Esophagus (tissue), 2 donors: ENCODE results near the gene MFSD6. TPM values are rescaled to one million over a fixed set of nuclear protein-coding genes. Genes with fewer than 3 reads are reported as not detected.

Source experiments
- H3K27ac ChIP-seq, 2 donors: one replicate each; pipeline ENCODE4 v1.5.1; 2013; ENCODE audit warnings: low read depth in 2 of 2, mild to moderate bottlenecking in 2 of 2, inconsistent platforms in 1 of 2, low read length in 1 of 2, moderate library complexity in 1 of 2
- H3K27me3 ChIP-seq, 2 donors: one replicate each; pipeline ENCODE4 v1.6.1; 2013; ENCODE audit warnings: low read length in 2 of 2, control low read depth in 1 of 2, mild to moderate bottlenecking in 1 of 2; ENCODE audit not compliant: insufficient read depth in 2 of 2, control insufficient read depth in 1 of 2
- H3K36me3 ChIP-seq, 2 donors: one replicate each; pipeline ENCODE4 v1.6.1; 2013; ENCODE audit warnings: low read length in 1 of 2; ENCODE audit not compliant: control insufficient read depth in 2 of 2, insufficient read depth in 2 of 2
- H3K4me1 ChIP-seq, 2 donors: one replicate each; pipeline ENCODE4 v1.6.1; 2013; ENCODE audit warnings: low read length in 1 of 2; ENCODE audit not compliant: control insufficient read depth in 2 of 2, insufficient read depth in 2 of 2
- H3K4me3 ChIP-seq, 2 donors: one replicate each; pipeline ENCODE4 v1.5.1; 2013; ENCODE audit warnings: low read length in 2 of 2, mild to moderate bottlenecking in 2 of 2, low read depth in 1 of 2, moderate library complexity in 1 of 2
- H3K9me3 ChIP-seq, 2 donors: one replicate each; pipeline ENCODE4 v1.6.1; 2013; ENCODE audit warnings: mild to moderate bottlenecking in 2 of 2, low read depth in 1 of 2, low read length in 1 of 2, moderate library complexity in 1 of 2; ENCODE audit not compliant: control insufficient read depth in 2 of 2, insufficient read depth in 1 of 2
- WGBS, 2 donors: extraction: QIAGEN DNeasy Blood & Tissue Kit; methylation state at CpG; one replicate each; pipeline ENCODE4 v1.1.7; 2013; 5-methylcytosine and 5-hydroxymethylcytosine counted together
- polyA plus RNA-seq, 2 donors: library from polyadenylated mRNA; stranded (reverse); fragments of 200-250 nt; gene quantifications; one replicate each; pipeline ENCODE4 v1.2.3, GENCODE V29; 2013
- donor health status: healthy with polysubstance abuse.
- donor health status: Bipolar disorder and iron deficiency.

Gene MFSD6
- polyA plus RNA-seq, 2 donors = 25.2 to 30.5 TPM

- no peak overlapping the region for H3K27ac ChIP-seq
- no peak overlapping the region for H3K4me3 ChIP-seq
- peaks cover 2 to 8% of the 10 kb centered on the region in 2 donors for H3K36me3 ChIP-seq
- no peaks in the 10 kb centered on the region for H3K4me1 ChIP-seq
- H3K9me3 ChIP-seq = no peaks in the 10 kb centered on the region
- H3K27me3 ChIP-seq = no peaks in the 10 kb centered on the region
- 97 to 98% methylated on average over 1 of the region's 1 CpG for WGBS, 2 donors
Observed at GRCh38 chr2:190514676-190515075, 106.5 kb downstream of the MFSD6 start.

- H3K4me1 ChIP-seq = no peaks in the 10 kb centered on the region
- no peak overlapping the region for H3K4me3 ChIP-seq
- WGBS, 2 donors = 76 to 84% methylated on average over 1 of the region's 1 CpG
- H3K36me3 ChIP-seq = peaks cover 2 to 8% of the 10 kb centered on the region in 2 donors
- no peak overlapping the region for H3K27ac ChIP-seq
- no peaks in the 10 kb centered on the region for H3K9me3 ChIP-seq
- no peaks in the 10 kb centered on the region for H3K27me3 ChIP-seq
Observed at GRCh38 chr2:190515687-190516086, 107.5 kb downstream of the MFSD6 start.

GRCh38 chr2:190517468-190517867 is 109.3 kb downstream of the MFSD6 start:
- WGBS, 2 donors = 82 to 94% methylated on average over 2 of the region's 2 CpGs
- no peaks in the 10 kb centered on the region for H3K4me1 ChIP-seq
- H3K27me3 ChIP-seq = no peaks in the 10 kb centered on the region
- H3K36me3 ChIP-seq = peaks cover 2 to 8% of the 10 kb centered on the region in 2 donors
- H3K9me3 ChIP-seq = no peaks in the 10 kb centered on the region
- no peak overlapping the region for H3K4me3 ChIP-seq
- H3K27ac ChIP-seq = no peak overlapping the region

- no peak overlapping the region for H3K4me3 ChIP-seq
- H3K9me3 ChIP-seq = no peaks in the 10 kb centered on the region
- no peak overlapping the region for H3K27ac ChIP-seq
- 93% methylated on average over 1 of the region's 1 CpG for WGBS, 2 donors
- H3K27me3 ChIP-seq = no peaks in the 10 kb centered on the region
- H3K4me1 ChIP-seq = no peaks in the 10 kb centered on the region
- H3K36me3 ChIP-seq = no peaks in the 10 kb centered on the region
Observed at GRCh38 chr2:190519975-190520767, 112.0 kb downstream of the MFSD6 start.

- H3K4me3 ChIP-seq = no peak overlapping the region
- H3K27ac ChIP-seq = no peak overlapping the region
- H3K36me3 ChIP-seq = no peaks in the 10 kb centered on the region
- peaks cover 0 to 5% of the 10 kb centered on the region in 2 donors for H3K4me1 ChIP-seq
- no peaks in the 10 kb centered on the region for H3K9me3 ChIP-seq
- H3K27me3 ChIP-seq = no peaks in the 10 kb centered on the region
Observed at GRCh38 chr2:190524928-190525327, 116.8 kb downstream of the MFSD6 start.

- 82 to 89% methylated on average over 4 of the region's 4 CpGs for WGBS, 2 donors
- Histone ChIP-seq H3K9me3 (no peaks in the 10 kb centered on the region), H3K36me3 (no peaks in the 10 kb centered on the region), H3K4me3 (no peak overlapping the region), H3K4me1 (peaks cover 0 to 7% of the 10 kb centered on the region in 2 donors), H3K27ac (no peak overlapping the region), H3K27me3 (no peaks in the 10 kb centered on the region)
Observed at GRCh38 chr2:190526105-190526750, 118.1 kb downstream of the MFSD6 start.

- Histone ChIP-seq H3K27me3 (no peaks in the 10 kb centered on the region), H3K27ac (no peak overlapping the region), H3K9me3 (no peaks in the 10 kb centered on the region), H3K4me1 (peaks cover 0 to 7% of the 10 kb centered on the region in 2 donors), H3K36me3 (no peaks in the 10 kb centered on the region), H3K4me3 (no peak overlapping the region)
- 92 to 99% methylated on average over 4 of the region's 4 CpGs for WGBS, 2 donors
Observed at GRCh38 chr2:190527214-190527613, 119.1 kb downstream of the MFSD6 start.

GRCh38 chr2:190527918-190528317 is 119.8 kb downstream of the MFSD6 start:
- H3K27ac ChIP-seq = no peak overlapping the region
- no peaks in the 10 kb centered on the region for H3K27me3 ChIP-seq

GRCh38 chr2:190528521-190529001 is 120.4 kb downstream of the MFSD6 start:
- 60 to 73% methylated on average over 1 of the region's 1 CpG for WGBS, 2 donors

More at GRCh38 chr2:190527918-190528317, 119.8 kb downstream of the MFSD6 start:
- no peaks in the 10 kb centered on the region for H3K9me3 ChIP-seq
- no peaks in the 10 kb centered on the region for H3K36me3 ChIP-seq
- peaks cover 2 to 7% of the 10 kb centered on the region in 2 donors for H3K4me1 ChIP-seq
- H3K4me3 ChIP-seq = no peak overlapping the region

More at GRCh38 chr2:190528521-190529001, 120.4 kb downstream of the MFSD6 start:
- Histone ChIP-seq H3K9me3 (no peaks in the 10 kb centered on the region), H3K4me1 (peaks cover 2 to 7% of the 10 kb centered on the region in 2 donors), H3K27me3 (no peaks in the 10 kb centered on the region), H3K4me3 (no peak overlapping the region), H3K36me3 (no peaks in the 10 kb centered on the region), H3K27ac (no peak overlapping the region)
